Frontal cortex (tissue), 4 donors: ENCODE data around the gene RRBP1. TPM values are rescaled to one million over a fixed set of nuclear protein-coding genes. Genes with fewer than 3 reads are reported as not detected.

Experiments used
- DNase-seq, 2 donors: peaks; one replicate each; pipeline ENCODE4 v3.0.0; 2012; ENCODE audit warnings: low spot score in 2 of 2
- FAIRE-seq: peaks from 2 replicates; lab custom pipeline; 2012; peaks lifted over from hg19 to GRCh38; lab: Jason Lieb, UNC
- total RNA-seq: library from RNA; depleted of rRNA; stranded (reverse); fragments of >200 nt; gene quantifications from one replicate; pipeline ENCODE4 v1.2.3, GENCODE V29; 2014
- donor health status: control.
- donor health status: control.
- donor health status: control.

RRBP1 gene
- total RNA-seq, 1 donor from 2014 or later, result 6.1 TPM

DNA sequence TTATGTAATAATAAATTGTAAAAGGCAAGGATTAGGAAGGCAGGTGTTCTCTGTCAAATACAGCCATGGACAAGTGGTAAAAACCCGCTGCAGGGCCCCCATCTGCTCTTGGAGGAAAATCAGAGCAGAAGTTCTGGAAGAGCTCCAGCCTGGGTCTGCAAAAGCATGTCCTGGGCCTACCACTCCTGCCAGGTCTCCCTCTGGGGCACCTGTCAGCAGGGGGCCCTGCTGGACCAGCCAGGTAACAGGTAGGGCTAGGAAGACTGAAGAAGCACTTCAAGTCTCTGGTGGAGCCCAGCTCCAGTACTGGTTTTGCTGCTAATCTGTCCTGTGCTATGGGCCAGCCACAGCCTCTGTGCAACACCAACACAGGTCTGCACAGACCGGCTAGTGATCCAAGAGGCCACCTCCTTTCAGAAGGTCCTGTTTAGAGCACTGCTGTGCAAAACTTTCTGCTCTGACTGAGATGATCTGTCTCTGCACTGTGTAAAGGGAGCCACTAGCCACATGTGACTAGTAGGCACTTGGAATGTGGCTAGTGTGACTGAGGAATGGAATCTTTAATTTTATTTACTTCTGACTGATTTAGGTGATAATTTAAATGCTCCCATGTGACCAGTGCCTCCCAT, 30.2 kb downstream of the RRBP1 start:
- no peak for FAIRE-seq

DNA sequence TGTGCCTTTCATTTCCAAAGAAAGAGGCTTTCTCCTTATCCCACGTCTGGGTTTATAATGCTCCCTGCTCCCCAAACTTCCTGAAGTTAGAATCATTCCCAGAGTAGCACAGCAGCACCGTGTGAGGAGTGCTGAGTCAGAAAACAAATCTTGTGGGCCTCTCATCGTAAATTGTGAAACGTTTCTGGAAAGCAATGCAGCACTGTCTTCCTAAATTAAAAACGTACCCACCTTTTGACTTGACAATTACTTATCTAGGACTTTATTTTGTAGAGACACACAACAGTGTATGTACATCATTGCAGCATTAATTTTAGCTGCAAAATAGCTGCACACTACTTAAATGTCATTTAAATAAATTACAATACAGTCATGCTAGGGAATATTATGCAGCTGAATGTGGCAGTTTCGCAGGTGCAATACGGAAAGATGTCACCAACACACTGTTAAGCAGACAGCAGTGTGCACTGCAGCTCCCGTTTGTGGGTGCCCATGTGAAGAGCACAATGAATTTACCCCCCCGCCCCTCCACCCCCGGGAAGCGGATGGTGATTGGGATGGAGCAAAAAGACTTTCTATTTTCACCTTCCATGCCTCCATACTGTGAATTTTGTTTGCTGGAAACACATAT, 30.8 kb downstream of the RRBP1 start:
- no peak for FAIRE-seq

More for the DNA sequence above, 30.2 kb downstream of the RRBP1 start:
- no peak for DNase-seq

GRCh38 chr20:17650301-17651128, 31.5 kb downstream of the RRBP1 start:
- DNase-seq, result no peak
- FAIRE-seq, result no peak

More for the DNA sequence above, 30.8 kb downstream of the RRBP1 start:
- no peak for DNase-seq

GRCh38 chr20:17648791-17649730, 33.0 kb downstream of the RRBP1 start:
- no peak for DNase-seq
- FAIRE-seq, result no peak

GRCh38 chr20:17648315-17648646, 33.8 kb downstream of the RRBP1 start:
- FAIRE-seq (no peak), DNase-seq (no peak)

GRCh38 chr20:17647391-17648314, 34.4 kb downstream of the RRBP1 start:
- FAIRE-seq (no peak), DNase-seq (no peak)

DNA sequence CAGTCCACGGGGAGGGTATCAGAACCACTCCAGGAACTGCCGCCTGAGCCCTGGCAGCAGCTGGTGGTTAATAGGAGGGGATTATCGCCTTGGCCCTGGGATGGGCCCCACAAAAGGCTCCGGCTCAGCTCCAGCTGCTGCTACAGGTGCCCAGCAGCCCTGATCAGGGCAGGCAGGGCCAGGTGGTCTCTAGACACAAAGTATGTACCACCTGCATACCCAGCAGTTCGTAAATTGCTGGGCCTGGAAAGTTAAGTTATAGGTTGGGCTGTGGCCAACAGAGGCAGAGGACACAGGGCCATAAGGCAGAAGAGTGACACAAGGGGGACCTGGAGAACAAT, 35.1 kb downstream of the RRBP1 start:
- no peak for FAIRE-seq
- DNase-seq, result no peak

DNA sequence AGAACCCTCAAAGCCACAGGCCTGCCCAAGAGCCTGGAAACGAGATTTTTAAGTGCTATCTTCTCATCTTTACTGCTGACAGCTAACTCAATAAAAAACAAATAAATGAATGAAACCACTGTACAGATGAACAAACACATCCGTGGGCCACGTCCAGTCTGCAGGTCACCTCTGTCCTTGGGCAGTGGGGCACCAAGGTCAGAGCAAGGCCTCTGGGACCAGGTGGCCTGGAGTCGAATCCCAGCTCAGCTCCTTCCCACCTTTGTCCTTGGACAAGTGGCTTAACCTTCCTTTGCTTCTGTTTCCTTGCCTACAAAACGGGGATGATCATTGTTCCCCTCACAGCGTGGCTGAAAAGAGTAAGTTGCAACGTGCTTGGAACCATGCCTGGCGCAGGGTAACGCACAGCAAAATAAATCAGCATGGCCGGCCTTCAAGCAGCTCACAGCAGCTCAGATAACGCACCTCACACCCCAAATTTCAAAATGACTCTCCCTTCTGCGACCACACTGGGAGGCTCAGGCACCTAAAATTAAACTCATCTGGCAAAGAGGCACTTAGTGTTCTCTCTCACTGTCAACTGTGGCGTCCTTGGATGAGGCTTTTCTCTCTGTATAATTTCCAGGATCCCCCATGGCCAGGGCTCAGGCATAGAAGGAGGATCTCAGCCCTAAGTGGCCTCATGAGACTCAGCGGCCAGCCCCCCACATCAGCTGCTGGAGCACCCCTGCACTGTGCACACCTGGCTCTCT, 35.7 kb downstream of the RRBP1 start:
- no peak for DNase-seq
- FAIRE-seq, result no peak

DNA sequence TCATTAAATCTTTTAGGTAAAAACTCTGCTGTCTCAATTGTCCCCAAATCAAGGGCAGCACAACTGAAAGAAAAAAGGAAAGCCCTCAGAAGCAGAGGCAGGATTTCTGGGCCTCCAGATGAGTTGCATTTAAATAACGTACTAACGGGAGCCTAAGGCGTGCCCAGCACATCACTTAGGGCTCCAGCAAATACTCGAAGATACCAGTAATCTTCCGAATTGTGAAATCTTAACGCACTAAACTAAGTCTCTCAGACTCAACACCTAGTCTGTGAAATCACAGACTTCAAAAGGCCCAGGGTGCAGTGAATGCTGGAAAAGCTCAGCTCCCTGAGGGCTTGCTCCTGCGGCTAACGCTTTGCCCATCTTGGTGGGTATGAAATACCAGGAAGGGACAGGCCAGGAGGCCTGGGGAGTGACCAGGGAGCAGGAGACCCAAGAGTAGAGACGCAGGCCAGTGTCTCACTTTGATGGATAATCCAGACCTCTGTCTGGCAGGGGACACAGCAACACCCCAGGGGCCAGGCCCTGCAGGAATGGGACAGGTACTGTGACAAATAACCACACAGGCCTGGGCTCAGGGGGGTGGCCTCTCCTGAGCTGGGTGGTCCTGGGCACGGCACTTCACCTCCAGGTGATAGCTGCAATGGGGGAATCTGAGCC, 36.4 kb downstream of the RRBP1 start:
- DNase-seq, result no peak
- no peak for FAIRE-seq

DNA sequence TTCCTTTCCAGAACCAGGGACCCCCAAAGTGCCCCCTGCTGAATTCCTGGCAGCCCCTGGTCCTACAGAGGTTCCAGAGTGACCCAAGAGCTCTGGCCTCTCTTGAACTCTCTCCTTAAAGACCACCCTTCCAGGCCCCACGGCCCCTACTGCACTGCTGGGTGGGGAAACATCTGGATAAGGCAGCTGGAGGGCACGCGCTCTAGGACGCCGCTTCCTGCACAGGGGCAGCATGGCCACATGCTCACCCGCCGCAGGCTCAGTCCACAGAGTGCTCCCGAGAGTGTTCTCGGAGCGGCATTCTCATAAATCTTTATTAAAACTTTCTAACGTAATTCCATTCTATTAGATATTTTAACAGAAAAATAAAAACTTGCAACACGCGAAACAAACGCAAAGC, 37.0 kb downstream of the RRBP1 start:
- DNase-seq (no peak), FAIRE-seq (no peak)

GRCh38 chr20:17644451-17644850, 37.6 kb downstream of the RRBP1 start:
- no peak for FAIRE-seq

GRCh38 chr20:17643531-17644188, 38.4 kb downstream of the RRBP1 start:
- no peak for DNase-seq
- FAIRE-seq, result no peak

More at GRCh38 chr20:17644451-17644850, 37.6 kb downstream of the RRBP1 start:
- no peak for DNase-seq

- FAIRE-seq (no peak), DNase-seq (no peak)
Observed at GRCh38 chr20:17642404-17643269, 39.4 kb downstream of the RRBP1 start.

DNA sequence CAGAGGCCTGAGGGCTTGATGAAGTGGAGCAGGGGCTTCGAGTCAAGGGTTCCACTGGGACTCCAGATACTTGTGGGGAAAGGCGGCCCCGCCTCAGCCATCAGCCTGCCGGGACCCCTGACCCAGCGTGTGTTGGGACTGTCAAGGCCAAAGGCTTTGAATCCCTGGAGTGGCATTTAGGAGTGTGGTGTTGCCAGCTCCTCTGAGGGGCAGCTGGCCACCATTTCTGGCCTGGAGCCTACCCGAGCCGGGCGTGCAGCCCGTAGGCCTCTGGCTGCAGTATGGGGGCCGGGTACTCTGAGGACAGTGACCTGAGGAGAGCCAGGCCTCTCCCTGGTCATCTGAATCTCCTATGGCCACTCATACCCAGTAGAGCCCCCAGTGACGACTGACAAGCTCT, 40.0 kb downstream of the RRBP1 start:
- FAIRE-seq (no peak), DNase-seq (no peak)

- DNase-seq (no peak), FAIRE-seq (no peak)
Observed at GRCh38 chr20:17641520-17641964, 40.5 kb downstream of the RRBP1 start.

DNA sequence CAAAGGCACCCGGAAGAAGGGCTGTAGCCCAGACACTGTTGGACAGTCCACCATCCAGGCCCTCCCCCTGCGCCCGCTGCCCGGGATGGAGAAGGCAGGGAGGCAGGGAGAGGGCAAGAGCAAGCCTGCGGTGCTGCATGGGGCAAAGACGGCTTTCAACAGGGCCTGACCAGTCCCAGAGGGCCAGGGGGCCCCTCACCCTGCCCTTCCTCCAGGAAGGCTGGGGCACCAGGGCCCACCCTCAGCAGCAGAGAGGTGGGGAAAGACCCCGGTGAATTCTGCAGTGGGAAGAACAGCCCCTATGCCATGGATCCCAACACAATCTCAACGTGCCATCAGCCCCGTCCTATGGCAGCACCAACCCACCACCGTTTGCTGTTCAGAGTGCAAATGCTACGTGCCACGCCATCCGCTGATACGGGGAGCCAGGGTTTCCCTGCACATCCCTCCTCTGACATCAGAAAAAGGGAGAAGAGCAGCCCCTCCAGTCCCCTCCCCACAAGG, 41.1 kb downstream of the RRBP1 start:
- FAIRE-seq (no peak), DNase-seq (no peak)
